SK-MEL-5 (cell line): ENCODE measurements around the gene OR2AG2. TPM values are rescaled to one million over a fixed set of nuclear protein-coding genes. Genes with fewer than 3 reads are reported as not detected.
"Not testable (repeated sequence)": the region's sequence is repeated elsewhere in the genome, so short reads cannot be mapped to it uniquely, and the experiment has no call there.

Source experiments
- DNase-seq: peaks from one replicate; pipeline ENCODE4 v3.0.0-alpha.2; 2016; ENCODE audit warnings: low read depth, low spot score
- in situ Hi-C: cut with HindIII; loops from 2 replicates; pipeline ENCODE4 v1.10.0; 2016; ENCODE audit warnings: low sequenced_read_pairs, high pct_unique_total_duplicates, low pct_unique_long_range_greater_than_20kb
- polyA plus RNA-seq, 2 experiments: library from polyadenylated mRNA; depleted of rRNA; stranded (reverse); fragments of >200 nt; gene quantifications; 2 replicates each; pipeline ENCODE4 v1.2.3, GENCODE V29; 2015
- total RNA-seq: library from RNA; depleted of rRNA; stranded (reverse); fragments of >200 nt; shearing (Covaris generic); gene quantifications from 2 replicates; pipeline ENCODE4 v1.2.3, GENCODE V29; 2014; rRNA removed

Gene OR2AG2, protein sequence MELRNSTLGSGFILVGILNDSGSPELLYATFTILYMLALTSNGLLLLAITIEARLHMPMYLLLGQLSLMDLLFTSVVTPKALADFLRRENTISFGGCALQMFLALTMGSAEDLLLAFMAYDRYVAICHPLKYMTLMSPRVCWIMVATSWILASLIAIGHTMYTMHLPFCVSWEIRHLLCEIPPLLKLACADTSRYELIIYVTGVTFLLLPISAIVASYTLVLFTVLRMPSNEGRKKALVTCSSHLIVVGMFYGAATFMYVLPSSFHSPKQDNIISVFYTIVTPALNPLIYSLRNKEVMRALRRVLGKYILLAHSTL
- total RNA-seq: 0.08 and 0.61 TPM in 2 replicates
- 0.10 and 0.11 TPM in 2 replicates for polyA plus RNA-seq (2015; cell fraction: cytosol; rRNA removed)
- polyA plus RNA-seq (2015; cell fraction: nucleus; rRNA removed): 0.07 TPM in 1 of 2 replicates, not detected in the other

DNA sequence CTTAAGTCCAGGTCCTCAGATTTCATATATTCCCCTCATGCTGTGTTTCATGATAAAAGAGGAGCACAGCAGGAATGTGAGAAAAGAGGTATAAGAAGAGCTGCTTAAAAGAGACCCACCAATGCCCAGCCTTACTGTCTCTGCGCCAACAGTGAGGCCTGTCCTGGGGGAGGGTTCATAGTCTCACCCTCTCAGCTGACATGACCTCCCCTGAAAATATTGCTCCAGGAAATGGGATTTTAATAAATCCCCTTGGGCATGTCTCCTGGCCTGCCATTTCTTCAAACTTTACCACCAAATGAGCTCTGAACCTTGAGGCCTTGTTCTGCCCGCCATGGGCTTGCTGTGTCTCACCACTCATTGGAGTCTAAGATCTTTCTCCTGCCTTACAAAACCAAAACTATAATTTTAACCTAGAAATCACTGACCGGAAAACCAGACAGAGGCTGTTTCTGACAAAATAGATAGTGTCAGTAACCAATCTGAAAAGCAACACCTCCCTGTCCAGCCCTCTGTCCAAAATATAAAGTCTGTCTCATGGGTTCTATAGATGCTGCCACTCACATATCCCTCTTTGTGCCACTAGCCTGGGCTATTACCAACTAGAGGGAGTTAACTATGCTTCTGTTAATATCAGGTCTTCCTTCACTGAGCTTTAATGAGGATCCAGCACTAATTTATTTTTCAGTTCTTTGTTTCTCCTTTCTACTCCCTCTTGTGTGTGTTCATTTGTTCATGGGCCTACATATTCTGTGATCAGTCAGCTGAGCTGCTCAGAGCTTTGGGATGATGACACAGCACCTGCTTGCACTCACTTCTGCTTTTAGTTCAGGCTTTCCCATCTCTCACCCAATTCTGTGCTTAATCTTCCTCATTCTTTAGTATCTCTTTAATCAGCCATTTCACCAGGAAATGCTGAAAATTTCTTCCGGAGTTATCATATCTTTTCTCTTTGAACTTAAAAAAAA is at the start of gene OR2AG2:
TSS of gene OR2AG2 (minus strand) at position 51 of the 968 bp plus-strand sequence. CDS start 3,019 bp downstream, outside the sequence.
- in situ Hi-C loops: no loop called here
- DNase-seq: no peak

DNA sequence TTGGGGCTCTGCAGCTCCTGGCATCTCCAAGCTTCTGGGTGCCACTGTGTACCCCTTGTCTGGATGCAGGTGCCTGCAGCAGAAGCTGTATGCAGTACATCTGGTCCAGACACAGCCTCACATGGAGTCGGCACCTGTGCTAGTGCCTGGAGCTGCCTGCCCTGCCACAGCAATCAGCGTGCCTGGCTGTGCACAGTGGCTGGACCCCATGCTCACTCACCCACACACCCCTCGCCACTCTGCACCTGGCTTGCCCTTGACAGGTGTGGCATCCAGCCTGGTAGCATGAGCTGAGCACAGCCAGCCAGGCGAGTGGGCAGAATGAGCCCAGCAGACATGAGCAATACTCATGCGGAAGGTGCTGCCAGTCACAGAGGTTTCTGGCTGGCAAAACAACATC is 47.2 kb upstream of the OR2AG2 start:
- DNase-seq: no peak
- in situ Hi-C loops: no loop called here

DNA sequence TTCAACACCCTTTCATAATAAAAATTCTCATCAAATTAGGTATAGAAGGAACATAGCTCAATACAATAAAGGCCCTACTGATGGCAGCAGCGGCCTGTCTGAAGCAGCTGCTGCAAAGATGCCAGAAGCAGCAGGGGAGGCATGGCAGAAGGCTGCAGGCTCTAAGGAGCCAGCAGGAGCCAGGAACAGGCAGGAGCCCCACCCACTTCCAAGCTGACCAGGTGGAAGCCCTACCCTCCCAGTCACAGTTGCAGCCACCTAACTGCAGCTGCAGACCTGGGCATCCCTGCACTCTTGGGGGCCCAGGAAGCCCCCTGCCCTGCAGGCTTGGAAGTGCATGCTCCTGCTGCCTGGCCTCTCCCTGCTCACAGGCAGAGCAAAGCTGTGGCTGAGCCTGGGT is 45.9 kb upstream of the OR2AG2 start:
- in situ Hi-C loops: no loop called here
- peak; percentile 8 for DNase-seq

DNA sequence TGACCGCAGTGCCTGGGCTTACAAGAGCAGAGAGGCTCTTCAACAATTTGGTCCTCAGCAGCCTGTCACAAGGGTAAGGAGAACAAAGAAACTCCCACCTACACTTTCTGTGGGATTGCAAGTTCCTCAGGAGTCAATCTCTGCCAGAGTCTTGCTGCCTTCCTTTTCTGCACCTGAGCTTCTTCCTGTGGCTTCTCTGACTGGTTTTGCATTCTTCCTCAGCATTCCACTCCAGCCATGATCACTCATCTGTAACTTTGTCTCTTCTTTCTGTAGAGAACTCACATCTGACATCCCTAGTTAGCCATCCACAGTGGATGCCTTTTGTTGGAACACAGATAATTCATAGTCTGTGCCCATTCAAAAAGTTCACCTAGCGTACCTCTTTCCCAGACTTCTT is 41.9 kb upstream of the OR2AG2 start:
- DNase-seq: no peak
- in situ Hi-C loops: no loop called here

DNA sequence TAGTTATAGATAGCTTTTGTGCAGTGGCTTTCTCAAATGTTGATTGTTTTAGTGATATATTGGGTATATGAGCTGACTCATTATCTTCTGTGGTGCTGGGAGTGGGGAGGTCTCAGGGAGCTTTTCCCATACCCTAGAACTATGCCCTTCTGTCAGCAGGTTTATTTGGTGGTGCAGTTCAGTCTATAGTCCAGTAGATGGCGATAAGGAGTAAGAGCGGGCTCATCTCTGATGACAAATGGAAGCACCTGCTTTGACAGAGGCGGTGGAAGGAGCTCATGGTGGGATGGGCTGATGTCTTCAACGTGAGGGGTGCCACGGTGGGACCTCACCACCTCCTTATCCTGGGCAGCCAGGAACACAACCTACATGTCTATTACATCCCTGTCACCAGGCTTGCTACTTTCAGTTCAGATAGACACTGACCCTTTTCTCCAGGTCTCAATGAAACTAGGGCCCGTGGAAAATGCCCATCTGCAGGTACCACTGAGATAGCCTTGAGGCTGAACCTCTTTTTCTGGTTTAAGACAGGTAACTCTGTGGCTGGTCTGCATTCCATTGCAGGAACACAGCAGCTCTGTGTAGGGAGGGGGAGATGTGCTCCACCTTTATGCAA is 40.7 kb upstream of the OR2AG2 start:
- in situ Hi-C loops: no loop called here

DNA sequence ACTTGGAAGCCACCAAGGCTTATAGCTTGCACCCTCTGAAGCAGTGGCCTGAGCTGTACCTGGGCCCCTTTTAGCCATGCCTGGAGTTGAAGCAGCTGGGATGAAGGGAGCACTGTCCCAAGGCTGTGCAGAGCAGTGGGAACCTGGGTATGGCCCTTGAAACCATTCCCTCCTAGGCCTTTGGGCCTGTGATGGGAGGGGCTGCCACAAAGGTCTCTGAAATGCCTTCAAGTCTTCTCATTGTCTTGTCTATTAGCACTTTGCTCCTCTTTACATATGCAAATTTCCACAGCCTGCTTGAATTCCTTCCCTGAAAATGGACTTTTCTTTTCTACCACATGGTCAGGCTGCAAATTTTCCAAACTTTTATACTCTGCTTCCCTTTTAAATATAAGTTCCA is 29.3 kb upstream of the OR2AG2 start:
- DNase-seq, in situ Hi-C loops: not testable (repeated sequence)

More for the DNA sequence above, 40.7 kb upstream of the OR2AG2 start:
- peak; percentile 68 for DNase-seq

DNA sequence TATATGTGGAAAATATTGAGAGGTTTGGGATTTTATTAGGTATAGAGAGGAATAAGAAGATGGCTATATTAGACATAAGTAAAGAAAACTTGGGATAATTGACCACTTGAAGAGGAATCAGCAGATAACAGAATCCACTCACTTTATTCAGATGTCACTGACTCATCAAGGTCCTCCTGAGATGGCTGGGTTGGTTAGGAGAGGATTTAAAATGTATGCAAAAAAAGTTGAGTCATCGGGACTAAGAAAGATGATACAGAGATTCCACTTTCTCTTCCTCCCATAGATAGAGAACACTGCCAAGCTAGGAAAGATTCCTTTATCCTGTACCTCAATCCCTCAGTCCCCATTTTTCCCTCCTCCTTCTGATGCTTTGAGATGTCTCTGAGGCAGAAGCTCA is 27.6 kb upstream of the OR2AG2 start, which contains the start of gene OR6A2:
TSS of gene OR6A2 (minus strand) at position 288 of the 400 bp plus-strand sequence. CDS start 3,981 bp downstream, outside the sequence.
- no peak for DNase-seq
- in situ Hi-C loops: no loop called here

DNA sequence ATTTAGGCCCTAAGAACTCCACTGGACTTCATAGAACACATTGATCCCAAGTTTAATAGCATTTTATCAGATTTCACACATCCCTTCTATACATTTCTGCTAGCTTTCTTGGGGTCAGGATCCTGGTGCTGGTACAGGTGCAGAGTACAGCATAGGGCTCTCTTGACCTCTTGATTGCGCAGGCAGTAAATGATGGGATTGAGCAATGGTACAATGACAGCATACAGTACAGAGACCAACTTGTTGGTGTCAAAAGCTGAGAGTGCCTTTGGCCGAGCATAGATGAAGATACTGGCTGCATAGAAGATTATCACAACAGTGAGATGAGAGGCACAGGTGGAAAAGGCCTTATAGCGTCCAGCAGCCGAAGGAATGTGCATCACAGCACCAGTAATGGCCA is 22.9 kb upstream of the OR2AG2 start:
- no peak for DNase-seq
- in situ Hi-C loops: no loop called here

DNA sequence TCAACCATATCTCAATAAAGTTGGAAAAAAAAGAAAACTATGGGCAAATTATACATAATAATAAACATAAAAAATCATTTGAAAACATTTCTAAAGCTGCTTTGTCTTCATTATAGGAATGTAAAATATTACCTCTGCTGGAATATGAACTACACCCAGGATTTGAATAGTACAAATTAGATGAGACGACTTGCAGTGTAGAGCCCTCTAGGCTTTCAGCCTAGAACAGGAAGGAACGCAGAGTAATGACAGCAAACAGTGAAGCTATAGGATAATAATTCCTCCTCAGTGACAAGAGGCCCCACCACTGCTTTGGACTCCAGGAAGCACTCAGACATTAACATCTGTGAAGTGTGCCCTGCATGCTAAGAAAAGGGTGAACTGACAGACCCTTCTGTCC is 18.8 kb upstream of the OR2AG2 start:
- DNase-seq: no peak
- in situ Hi-C loops: no loop called here

DNA sequence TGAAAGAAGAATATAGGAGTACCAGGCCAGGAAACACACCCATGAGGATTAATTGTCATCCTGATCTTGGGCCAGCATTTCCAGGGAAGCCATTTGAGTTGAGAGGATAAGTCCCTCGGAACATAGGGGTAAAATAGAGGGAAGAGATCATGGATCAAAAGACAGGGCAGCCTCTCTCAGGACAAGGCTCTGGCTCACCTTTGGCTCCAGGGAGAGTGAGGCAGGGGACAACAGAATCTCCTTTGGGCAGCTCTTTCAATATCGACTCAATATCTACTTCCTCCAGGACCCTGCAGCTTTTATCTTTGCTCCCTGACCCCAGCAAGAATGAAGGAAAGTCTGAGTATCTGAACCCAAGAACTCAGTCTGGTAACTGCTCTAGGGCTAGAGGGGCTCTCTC is 10.9 kb upstream of the OR2AG2 start, which contains the start of gene OR2AG1:
TSS of gene OR2AG1 (plus strand) at position 301 of the 400 bp plus-strand sequence. CDS start 2,018 bp downstream, outside the sequence.
- DNase-seq: no peak
- in situ Hi-C loops: no loop called here

DNA sequence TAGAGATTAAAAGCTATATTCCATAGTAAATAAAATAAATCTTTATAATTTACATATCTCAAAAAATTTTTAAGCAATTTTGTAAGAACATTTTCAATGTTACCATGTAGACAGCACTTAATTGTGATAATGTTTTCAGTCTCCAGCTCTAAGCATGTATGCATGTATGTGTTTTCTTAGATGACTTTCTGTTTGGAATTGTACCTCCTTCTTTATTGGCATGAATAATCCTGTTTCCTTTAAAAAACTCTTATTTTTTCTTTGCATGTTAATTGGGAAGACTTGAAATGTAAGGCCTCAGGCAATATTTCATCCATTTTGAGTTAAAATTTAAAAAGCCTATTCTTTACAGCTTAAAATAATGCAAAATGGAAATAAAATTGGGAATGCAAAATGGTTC is 9.1 kb upstream of the OR2AG2 start:
- no peak for DNase-seq
- in situ Hi-C loops: no loop called here

DNA sequence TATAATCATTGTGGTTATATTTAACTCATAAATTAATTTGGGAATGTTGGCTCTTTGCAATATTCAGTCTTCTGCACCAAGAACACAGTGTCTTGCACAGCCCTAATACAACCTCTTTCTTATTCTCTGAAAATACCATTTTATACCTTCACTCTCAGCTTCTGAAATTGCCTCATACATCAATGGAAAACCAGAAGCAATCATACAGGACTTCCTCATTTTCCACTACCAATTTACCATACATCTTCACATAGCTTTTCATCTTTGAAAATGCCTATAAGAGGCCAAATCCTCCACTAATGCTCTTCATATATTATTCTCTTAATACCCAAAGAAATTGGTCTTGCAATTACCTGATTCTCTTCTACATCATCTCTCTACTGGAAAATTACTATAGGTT is 6.7 kb upstream of the OR2AG2 start:
- DNase-seq: no peak
- in situ Hi-C loops: no loop called here

DNA sequence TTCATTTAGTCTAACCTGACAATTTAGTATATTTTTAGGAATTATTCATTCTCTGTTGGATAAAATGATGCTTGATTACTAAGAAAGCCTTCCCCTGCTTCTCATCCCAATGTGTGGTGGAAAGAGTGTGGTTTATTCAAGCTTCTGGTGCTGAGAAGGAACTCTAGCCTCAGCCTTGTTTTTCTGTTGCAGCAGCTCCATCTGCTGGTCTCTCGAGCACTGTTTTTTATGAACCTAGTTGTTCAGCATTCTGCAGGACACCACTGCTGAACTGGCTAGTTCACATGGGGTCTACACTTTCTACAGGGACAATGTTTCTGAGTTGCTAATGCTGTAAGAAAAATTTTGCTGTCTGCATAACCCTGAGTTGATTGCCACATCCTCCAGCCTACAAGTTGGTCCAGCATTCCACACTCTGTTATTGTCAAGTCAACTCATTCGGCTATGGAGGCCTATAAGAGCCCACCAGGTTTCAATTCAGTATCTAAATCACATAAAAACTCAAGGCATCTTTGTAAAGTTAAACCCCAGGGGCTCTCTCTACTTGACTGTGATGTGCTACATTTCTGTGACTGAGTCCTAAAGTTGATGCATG is 14.3 kb downstream of the OR2AG2 start:
- DNase-seq: peak; percentile 81
- in situ Hi-C loops: no loop called here

DNA sequence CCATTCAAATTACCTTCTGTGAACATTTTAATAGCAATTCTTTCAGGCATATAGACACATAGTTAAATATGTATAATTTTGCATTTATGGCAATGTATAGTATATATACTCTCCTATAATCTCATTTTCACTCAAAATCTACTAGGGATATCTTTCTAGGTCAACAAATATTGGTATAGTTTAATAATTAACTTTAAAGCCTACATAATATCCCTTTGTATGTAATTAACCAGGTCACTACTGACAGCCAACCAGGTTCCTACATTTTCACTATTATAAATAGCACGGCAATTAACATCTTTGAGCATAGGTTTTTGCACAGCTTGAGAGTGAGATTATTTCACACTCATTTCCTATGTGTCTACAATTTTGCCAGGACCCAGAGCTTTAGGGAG is 15.8 kb downstream of the OR2AG2 start:
- no peak for DNase-seq
- in situ Hi-C loops: no loop called here

DNA sequence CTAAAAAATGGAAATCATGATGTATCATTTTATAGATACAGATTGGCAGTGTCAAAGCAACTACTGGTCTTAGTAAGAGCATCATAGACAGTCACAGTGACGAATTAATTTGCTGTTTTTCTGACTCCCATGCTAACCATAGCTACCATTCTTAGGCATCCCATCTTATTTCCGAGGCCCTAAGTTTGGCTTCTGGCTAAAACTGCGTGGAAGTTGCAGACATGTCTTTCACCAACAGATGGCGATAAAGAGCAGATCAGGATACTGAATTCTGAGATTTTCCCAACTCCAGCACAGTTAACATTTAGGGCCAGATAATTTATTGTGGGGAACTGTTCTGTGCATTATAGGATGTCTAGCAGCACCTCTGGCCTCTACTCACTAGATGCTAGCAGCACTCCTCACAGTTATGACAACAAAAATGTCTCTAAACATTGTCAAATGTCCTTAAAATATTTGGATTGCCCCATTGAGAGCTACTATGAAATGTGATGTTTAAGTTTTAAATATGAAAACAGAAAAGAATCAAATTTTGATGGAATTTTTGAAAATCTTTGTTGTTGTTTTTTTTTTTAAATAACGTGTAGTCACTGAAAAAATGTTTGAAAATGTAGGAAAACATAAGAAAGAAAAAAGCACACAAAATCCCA is 16.3 kb downstream of the OR2AG2 start:
- in situ Hi-C loops: no loop called here
- peak; percentile 67 for DNase-seq

DNA sequence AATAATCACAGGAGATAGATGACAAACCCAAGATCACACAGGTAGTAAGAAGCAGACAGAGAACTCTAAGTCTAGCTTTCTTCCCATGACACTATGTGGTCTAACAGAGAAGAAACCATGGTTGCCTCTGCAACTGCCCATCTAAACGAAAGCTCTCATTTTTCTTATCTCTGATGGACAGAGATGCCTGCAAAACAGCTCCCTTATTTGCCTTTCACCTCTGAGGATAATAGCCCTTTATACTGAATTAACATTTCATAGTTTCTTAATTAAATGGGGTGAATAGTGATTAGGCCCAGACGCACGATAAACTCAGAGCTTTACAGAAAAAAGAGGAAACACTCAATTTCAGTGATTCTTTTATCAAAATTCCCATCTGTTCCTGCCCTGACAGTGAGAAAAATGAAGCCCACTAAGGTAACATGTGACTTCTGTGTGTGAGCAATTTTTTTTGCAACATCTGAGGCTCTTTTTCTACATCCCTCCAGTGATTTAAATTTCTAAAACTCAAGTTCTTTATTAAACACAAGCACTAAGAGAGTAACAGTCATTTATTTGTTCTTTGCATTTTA is 24.6 kb downstream of the OR2AG2 start:
- no peak for DNase-seq
- in situ Hi-C loops: no loop called here

DNA sequence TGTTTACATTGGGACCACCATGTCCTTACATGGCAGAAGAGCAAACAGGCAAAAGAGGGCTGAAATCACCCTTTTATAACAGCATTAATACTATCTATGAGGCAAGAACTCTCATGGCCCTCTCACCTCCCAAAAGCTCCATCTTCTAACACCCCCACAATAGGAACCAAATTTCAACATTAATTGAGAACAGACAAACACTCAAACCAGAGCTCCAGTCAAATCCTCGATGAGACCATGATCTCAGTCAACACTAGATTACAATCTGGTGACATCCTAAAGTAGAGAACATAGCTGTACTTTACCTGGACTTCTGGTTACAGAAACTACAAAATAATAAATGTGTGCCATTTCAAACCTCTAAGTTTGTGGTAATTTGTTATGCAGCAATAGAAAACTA is 25.1 kb downstream of the OR2AG2 start:
- in situ Hi-C loops: no loop called here
- DNase-seq: no peak
